H1 (cell line): ENCODE measurements around the gene MEF2C. TPM values are rescaled to one million over a fixed set of nuclear protein-coding genes. Genes with fewer than 3 reads are reported as not detected.

Experiments used
- CTCF ChIA-PET: fragments of 300-600 bp; sonication (Branson Sonifier 250); formaldehyde crosslinking; loops from one replicate; lab custom pipeline; 2021; ENCODE audit not compliant: partially characterized antibody; lab: Charles Lee
- POLR2A ChIA-PET: fragments of 300-600 bp; sonication (Branson Sonifier 250); formaldehyde crosslinking; loops from one replicate; lab custom pipeline; 2021; ENCODE audit warnings: inconsistent platforms; ENCODE audit not compliant: partially characterized antibody; lab: Charles Lee
- DNase-seq, 2 experiments: peaks; one replicate each; pipeline versions ENCODE4 v3.0.0 to v3.0.0-alpha.2; 2010 to 2022; ENCODE audit warnings: low spot score in 2 of 2, low read depth in 1 of 2, mixed read lengths in 1 of 2
- FAIRE-seq: peaks from 2 replicates; lab custom pipeline; 2011; peaks lifted over from hg19 to GRCh38; lab: Jason Lieb, UNC
- H2AFZ ChIP-seq: 2 replicates; pipeline ENCODE4 v1.8.1; 2012; ENCODE audit warnings: low read length, inconsistent platforms
- H2AK5ac ChIP-seq: 2 replicates; pipeline ENCODE4 v1.6.1; 2013; ENCODE audit warnings: low read depth, low read length
- H2BK120ac ChIP-seq: replicated peaks from 2 replicates; pipeline ENCODE3; 2013; ENCODE audit warnings: low read depth, low read length, inconsistent platforms
- H2BK12ac ChIP-seq: 2 replicates; pipeline ENCODE4 v1.6.1; 2013; ENCODE audit warnings: low read depth, low read length
- H2BK15ac ChIP-seq: 2 replicates; pipeline ENCODE4 v1.6.1; 2013; ENCODE audit warnings: low read length
- H2BK20ac ChIP-seq: 2 replicates; pipeline ENCODE4 v1.6.1; 2013; ENCODE audit warnings: low read length
- H2BK5ac ChIP-seq: 2 replicates; pipeline ENCODE4 v1.6.1; 2013; ENCODE audit warnings: low read depth, low read length
- H3K14ac ChIP-seq: 2 replicates; pipeline ENCODE4 v1.6.1; 2013; ENCODE audit warnings: inconsistent platforms; ENCODE audit not compliant: insufficient read length
- H3K18ac ChIP-seq: 2 replicates; pipeline ENCODE4 v1.6.1; 2013; ENCODE audit warnings: low read length; ENCODE audit errors: extremely low read depth
- H3K23ac ChIP-seq: 2 replicates; pipeline ENCODE4 v1.6.1; 2013; ENCODE audit warnings: inconsistent platforms; ENCODE audit not compliant: insufficient read length
- H3K23me2 ChIP-seq: 2 replicates; pipeline ENCODE4 v1.6.1; 2013; ENCODE audit warnings: low read depth, low read length
- H3K27ac ChIP-seq: 2 replicates; pipeline ENCODE4 v1.6.1; 2011; ENCODE audit warnings: low read depth, low read length, inconsistent platforms
- H3K27me3 ChIP-seq, 4 experiments: replicated peaks in 1 of 4; 1 replicate in 1 of 4; 2 replicates in 3 of 4; pipeline versions ENCODE4 v1.6.1 to v1.8.1; 2011 to 2013; ENCODE audit warnings: low read length in 3 of 4, mild to moderate bottlenecking in 3 of 4, inconsistent platforms in 2 of 4, mixed read lengths in 2 of 4, moderate library complexity in 1 of 4; ENCODE audit not compliant: control insufficient read depth in 3 of 4, insufficient read depth in 3 of 4; ENCODE audit errors: extremely low read depth in 1 of 4
- H3K36me3 ChIP-seq, 4 experiments: 2 replicates each; pipeline versions ENCODE4 v1.6.1 to v1.8.1; 2011 to 2013; ENCODE audit warnings: mild to moderate bottlenecking in 4 of 4, low read length in 3 of 4, moderate library complexity in 2 of 4, control low read depth in 1 of 4, inconsistent platforms in 1 of 4; ENCODE audit not compliant: insufficient read depth in 4 of 4, control insufficient read depth in 2 of 4
- H3K4ac ChIP-seq: replicated peaks from 2 replicates; pipeline ENCODE3; 2013; ENCODE audit warnings: low read length, low read depth, mixed read lengths, inconsistent platforms; ENCODE audit not compliant: insufficient read length
- H3K4me1 ChIP-seq, 4 experiments: replicated peaks in 1 of 4; 1 replicate in 1 of 4; 2 replicates in 3 of 4; pipeline versions ENCODE4 v1.6.1 to v1.8.1; 2011 to 2013; ENCODE audit warnings: low read length in 3 of 4, inconsistent platforms in 2 of 4, mixed read lengths in 1 of 4; ENCODE audit not compliant: insufficient read depth in 4 of 4, control insufficient read depth in 3 of 4
- H3K4me2 ChIP-seq, 2 experiments: 2 replicates each; pipeline versions ENCODE4 v1.6.1 to v1.8.1; 2011 to 2013; ENCODE audit warnings: low read depth in 2 of 2, low read length in 2 of 2, control low read depth in 1 of 2, inconsistent platforms in 1 of 2, mild to moderate bottlenecking in 1 of 2; ENCODE audit not compliant: insufficient read depth in 1 of 2
- H3K4me3 ChIP-seq, 4 experiments: fragments of 200-600, 300-600 bp in 1 of 4; sonication (generic), shearing (Covaris generic), sonication (Bioruptor Twin) in 1 of 4; 2 replicates each; pipeline versions ENCODE4 v1.5.1 to v1.8.1; 2011 to 2016; ENCODE audit warnings: low read length in 4 of 4, low read depth in 3 of 4, control low read depth in 2 of 4, inconsistent platforms in 2 of 4, mild to moderate bottlenecking in 2 of 4, mixed read lengths in 1 of 4, moderate library complexity in 1 of 4; ENCODE audit not compliant: insufficient read depth in 2 of 4; ENCODE audit errors: extremely low read depth in 1 of 4
- H3K56ac ChIP-seq: replicated peaks from 2 replicates; pipeline ENCODE3; 2013; ENCODE audit warnings: low read depth, mild to moderate bottlenecking, mixed read lengths, low read length, inconsistent platforms; ENCODE audit not compliant: insufficient read length
- H3K79me1 ChIP-seq: 2 replicates; pipeline ENCODE4 v1.6.1; 2013; ENCODE audit warnings: low read depth, low read length, control low read depth
- H3K79me2 ChIP-seq, 2 experiments: 2 replicates each; pipeline versions ENCODE4 v1.6.1 to v1.8.1; 2012 to 2013; ENCODE audit warnings: low read length in 2 of 2, mild to moderate bottlenecking in 2 of 2, inconsistent platforms in 1 of 2; ENCODE audit not compliant: insufficient read depth in 2 of 2, control insufficient read depth in 1 of 2
- H3K9ac ChIP-seq, 4 experiments: replicated peaks in 1 of 4; 1 replicate in 1 of 4; 2 replicates in 3 of 4; pipeline versions ENCODE4 v1.6.1 to v1.8.1; 2011 to 2013; ENCODE audit warnings: low read depth in 3 of 4, low read length in 3 of 4, control low read depth in 2 of 4, mild to moderate bottlenecking in 2 of 4, moderate library complexity in 2 of 4, inconsistent platforms in 1 of 4; ENCODE audit errors: extremely low read depth in 1 of 4
- H3K9me3 ChIP-seq, 2 experiments: 2 replicates each; pipeline versions ENCODE4 v1.6.1 to v1.8.1; 2012 to 2013; ENCODE audit warnings: mild to moderate bottlenecking in 2 of 2, moderate library complexity in 2 of 2, control low read depth in 1 of 2, inconsistent platforms in 1 of 2, low read depth in 1 of 2, low read length in 1 of 2, mixed read lengths in 1 of 2; ENCODE audit not compliant: insufficient read depth in 2 of 2
- H4K20me1 ChIP-seq, 2 experiments: replicated peaks in 1 of 2; 2 replicates each; pipeline versions ENCODE3 to v1.8.1; 2011 to 2013; ENCODE audit warnings: inconsistent platforms in 2 of 2, low read length in 2 of 2, mild to moderate bottlenecking in 1 of 2; ENCODE audit not compliant: insufficient read depth in 2 of 2, control insufficient read depth in 1 of 2
- H4K5ac ChIP-seq: 2 replicates; pipeline ENCODE4 v1.6.1; 2013; ENCODE audit warnings: low read length, low read depth, mixed read lengths, inconsistent platforms; ENCODE audit not compliant: insufficient read length
- H4K8ac ChIP-seq: 2 replicates; pipeline ENCODE4 v1.8.0; 2013; ENCODE audit warnings: mild to moderate bottlenecking, moderate library complexity, low read length, inconsistent platforms; ENCODE audit not compliant: insufficient read depth; ENCODE audit errors: extremely low read depth
- H4K91ac ChIP-seq: replicated peaks from 2 replicates; pipeline ENCODE3; 2013; ENCODE audit warnings: low read length, mixed read lengths, inconsistent platforms; ENCODE audit not compliant: insufficient read length
- SUZ12 ChIP-seq: fragments of 200-600 bp; sonication (generic); IDR thresholded peaks from 2 replicates; pipeline ENCODE4 v1.6.1; 2012; ENCODE audit warnings: mild to moderate bottlenecking, inconsistent platforms, low read length, moderate library complexity, mixed read lengths
- WGBS, 2 experiments: shearing (Covaris generic) in 1 of 2; methylation state at CpG; one replicate each; pipeline versions ENCODE4 v1.1.6 to v1.1.7; 2013 to 2015; ENCODE audit warnings: low lambda C conversion rate in 2 of 2, mixed read lengths in 2 of 2, inconsistent platforms in 1 of 2, low coverage in 1 of 2, missing lambda C conversion rate in 1 of 2; ENCODE audit not compliant: insufficient replicate concordance in 2 of 2, insufficient coverage in 1 of 2, insufficient read length in 1 of 2; ENCODE audit errors: extremely low coverage in 1 of 2, missing lambda C conversion rate in 1 of 2; 5-methylcytosine and 5-hydroxymethylcytosine counted together
- polyA plus RNA-seq, 7 experiments: library from polyadenylated mRNA; depleted of rRNA in 3 of 7; stranded (reverse) in 5 of 7; unstranded in 2 of 7; fragments of >200 nt in 5 of 7; fragments of 200-250 nt in 2 of 7; gene quantifications; 1 replicate in 5 of 7; 2 replicates in 1 of 7; 4 replicates in 1 of 7; pipeline versions ENCODE4 v1.2.1 to v1.2.3, GENCODE V29; 2011 to 2013; ENCODE audit warnings: missing spikeins in 2 of 7, mixed read lengths in 2 of 7
- total RNA-seq: library from RNA; stranded (reverse); fragmentation: NEBNext Ultra II Directional; extraction: Animal tissue kit (Norgen Biotek cat#: 25700); gene quantifications from 2 replicates; pipeline ENCODE4 v1.2.1, GENCODE V29; 2021

Gene MEF2C
- total and polyA plus RNA-seq, 2 of the 8 experiments (the other 6 are each of a cell fraction or from before 2014, with no cell fraction given): 0.59 to 0.99 TPM

- TF ChIP-seq SUZ12: no peak
- no peaks in the 10 kb centered on the region; the same call in 1 of the 2 replicates for H3K23me2 ChIP-seq
- no peak overlapping the region for H4K8ac ChIP-seq
- H3K27ac ChIP-seq: no peak overlapping the region
- H4K20me1 ChIP-seq: no peaks in the 10 kb centered on the region
- H3K56ac ChIP-seq: no peak overlapping the region
- no peaks in the 10 kb centered on the region for H3K9me3 ChIP-seq
- H3K4me3 ChIP-seq: no peak overlapping the region
- H3K9ac ChIP-seq: no peak overlapping the region
- H3K4me2 ChIP-seq: no peak overlapping the region
- no peak overlapping the region for H3K18ac ChIP-seq
- H3K27me3 ChIP-seq: no peaks in the 10 kb centered on the region
- H2BK12ac ChIP-seq: no peak overlapping the region
- H3K36me3 ChIP-seq: no peaks in the 10 kb centered on the region
- no peak overlapping the region for H2BK20ac ChIP-seq
- H2BK5ac ChIP-seq: no peak overlapping the region
- FAIRE-seq: no peak
- no peak overlapping the region for H3K23ac ChIP-seq
- 92% methylated on average over 1 of the region's 1 CpG; no CpG with 5 or more reads in 1 of the 2 experiments for WGBS, 2 experiments
- no peaks in the 10 kb centered on the region for H3K79me2 ChIP-seq
- H3K14ac ChIP-seq: no peak overlapping the region
- no peak overlapping the region for H2BK15ac ChIP-seq
- no peak overlapping the region for H4K5ac ChIP-seq
- H2AK5ac ChIP-seq: no peak overlapping the region
- CTCF ChIA-PET: interaction anchor here (7.4 kb wide), 1 partner anchor 14 kb away, joined by 39 read pairs; no protein-coding TSS in a partner anchor
- H2AFZ ChIP-seq: no peak overlapping the region
- POLR2A ChIA-PET: no interaction called here
- no peak overlapping the region for H2BK120ac ChIP-seq
- no peaks in the 10 kb centered on the region for H3K4me1 ChIP-seq
- no peak for DNase-seq
- no peaks in the 10 kb centered on the region for H3K79me1 ChIP-seq
- H3K4ac ChIP-seq: no peak overlapping the region
- no peak overlapping the region for H4K91ac ChIP-seq
Observed at GRCh38 chr5:88741964-88742363, 141.0 kb downstream of the MEF2C start.
